GM12875 (cell line): Measurements from ENCODE around the gene COMMD9.

Experiments used
- H3K4me3 ChIP-seq: one replicate; pipeline ENCODE4 v1.5.1; 2011; ENCODE audit warnings: low read depth, low read length, control low read depth
- CTCF ChIP-seq: IDR thresholded peaks from 2 replicates; pipeline ENCODE4 v1.5.1; 2011; ENCODE audit warnings: low read depth, mild to moderate bottlenecking, control low read depth, inconsistent platforms, low read length, moderate library complexity, borderline replicate concordance; ENCODE audit not compliant: insufficient read depth

COMMD9 gene

DNA sequence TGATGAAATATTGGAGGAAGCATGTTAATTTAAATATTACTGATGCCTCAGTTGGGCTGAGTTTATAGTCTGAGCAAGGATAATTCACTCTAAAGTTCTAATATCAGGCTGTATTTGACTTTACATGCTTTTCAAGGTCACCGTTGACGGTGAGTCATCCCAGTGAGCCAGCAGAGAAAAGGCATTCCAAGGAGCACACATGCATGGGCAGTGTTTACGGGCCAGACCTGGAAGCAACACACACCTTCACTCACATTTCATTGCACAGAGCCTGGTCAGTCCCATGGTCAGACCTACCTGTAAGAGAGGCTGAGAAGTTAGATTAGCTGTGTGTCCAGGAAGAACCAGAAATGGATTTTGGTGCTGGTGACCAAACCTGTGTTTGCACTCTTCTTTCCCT lies 53.5 kb downstream of the COMMD9 start:
- no peak for TF ChIP-seq CTCF
- H3K4me3 ChIP-seq: no peak overlapping the region

DNA sequence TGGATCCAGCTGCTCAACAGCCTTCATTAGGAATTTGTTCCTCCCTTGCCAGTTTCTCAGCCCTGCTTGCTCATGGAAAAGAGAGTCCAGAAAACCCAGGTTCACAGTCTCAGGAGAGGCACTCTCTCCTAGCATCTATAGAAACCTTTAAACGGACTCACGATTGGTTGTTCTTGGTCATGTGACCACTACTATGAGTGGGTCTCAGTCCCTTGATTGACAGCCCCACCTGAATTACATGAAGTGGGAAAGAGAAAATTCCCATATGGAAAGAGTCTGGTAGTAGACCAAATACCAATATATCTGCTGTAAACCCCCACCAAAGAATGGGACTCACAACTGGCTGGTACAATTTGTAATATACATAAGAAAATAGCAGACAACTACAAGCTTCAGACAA lies 54.4 kb downstream of the COMMD9 start:
- H3K4me3 ChIP-seq: no peak overlapping the region
- no peak for TF ChIP-seq CTCF

DNA sequence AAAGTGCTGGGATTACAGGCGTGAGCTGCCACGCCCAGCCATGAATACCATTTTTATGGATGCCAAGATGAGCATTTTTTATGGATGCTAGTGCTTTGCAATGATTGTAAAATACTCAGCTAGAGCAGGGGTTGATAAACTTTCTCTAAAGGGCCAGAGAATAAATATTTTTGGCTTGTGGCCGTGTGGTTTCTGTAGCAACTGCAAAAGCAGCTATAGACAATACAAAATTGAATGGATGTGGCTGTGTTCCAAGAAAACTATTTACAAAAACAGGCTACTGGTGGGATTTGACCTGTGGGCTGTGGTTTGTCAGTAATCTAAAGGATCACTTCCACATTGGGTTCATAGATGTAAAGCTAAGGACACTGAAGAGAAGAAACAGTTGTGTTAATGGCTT lies 56.0 kb downstream of the COMMD9 start:
- no peak overlapping the region for H3K4me3 ChIP-seq
- TF ChIP-seq CTCF: no peak

DNA sequence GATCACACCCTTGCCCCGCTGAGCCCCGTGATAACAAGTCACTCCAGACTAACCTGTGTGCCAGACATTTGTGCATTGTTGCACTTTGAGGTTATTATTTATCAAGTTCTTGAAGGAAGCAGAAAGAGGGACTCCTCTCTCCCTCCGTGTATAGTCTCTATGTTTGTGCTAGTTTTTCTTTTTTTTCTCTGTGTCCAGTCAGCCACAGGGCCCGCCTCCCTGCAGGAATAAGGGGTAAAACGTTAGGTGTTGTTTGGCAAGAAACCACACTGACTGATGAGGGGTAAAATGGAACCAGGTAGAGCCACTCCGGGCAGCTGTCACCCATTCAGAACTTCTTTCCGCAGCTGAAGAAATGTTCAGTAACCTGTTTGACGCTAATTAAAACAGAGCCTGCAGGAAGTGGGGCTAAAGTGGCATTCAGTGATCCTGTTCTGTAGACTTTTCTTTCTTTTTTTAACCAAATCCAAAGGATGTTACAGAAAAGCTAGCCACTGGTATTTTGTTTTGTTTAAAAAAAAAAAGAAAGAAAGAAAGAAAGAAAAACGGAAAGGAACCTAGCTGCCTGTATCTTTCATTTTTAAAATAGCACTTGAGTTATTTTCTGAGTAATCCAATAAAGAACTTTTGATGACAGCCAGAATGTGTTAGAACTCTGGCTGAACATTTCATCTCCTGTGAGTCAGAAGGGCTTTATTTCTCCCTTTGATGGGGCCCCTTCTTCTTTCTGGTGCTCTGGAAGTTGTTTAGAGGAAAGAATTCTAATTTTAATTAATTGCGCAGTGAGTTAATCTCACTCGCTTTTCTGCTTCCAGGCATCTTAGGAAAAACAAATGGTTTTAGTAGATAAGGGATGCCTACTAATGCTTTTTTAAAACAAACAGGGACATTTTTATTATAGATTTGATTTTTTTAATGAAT lies 58.2 kb downstream of the COMMD9 start:
- TF ChIP-seq CTCF: no peak
- H3K4me3 ChIP-seq: no peak overlapping the region

- no peak for TF ChIP-seq CTCF
- H3K4me3 ChIP-seq: no peak overlapping the region
Observed at GRCh38 chr11:36229091-36229705, 60.0 kb downstream of the COMMD9 start.

DNA sequence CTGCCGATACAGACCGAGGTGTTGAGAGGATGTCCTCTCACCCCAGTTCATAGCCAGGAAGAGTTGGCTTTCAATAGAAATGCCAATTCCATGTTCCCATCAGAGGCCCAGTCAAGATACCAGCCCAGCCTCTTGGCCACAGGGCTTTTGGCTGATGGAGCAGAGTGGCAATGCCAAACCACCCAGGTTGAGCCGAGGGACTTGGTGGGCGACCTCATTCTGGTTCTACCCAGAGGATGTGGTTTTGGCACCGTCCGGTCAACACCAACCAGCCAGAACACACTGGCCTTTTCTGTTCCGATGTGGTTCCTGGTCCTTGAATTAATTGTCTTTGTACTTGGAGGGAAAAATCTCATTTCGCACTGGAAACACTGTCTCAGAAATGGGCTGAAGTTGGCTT lies 60.5 kb downstream of the COMMD9 start:
- no peak overlapping the region for H3K4me3 ChIP-seq
- TF ChIP-seq CTCF: no peak

DNA sequence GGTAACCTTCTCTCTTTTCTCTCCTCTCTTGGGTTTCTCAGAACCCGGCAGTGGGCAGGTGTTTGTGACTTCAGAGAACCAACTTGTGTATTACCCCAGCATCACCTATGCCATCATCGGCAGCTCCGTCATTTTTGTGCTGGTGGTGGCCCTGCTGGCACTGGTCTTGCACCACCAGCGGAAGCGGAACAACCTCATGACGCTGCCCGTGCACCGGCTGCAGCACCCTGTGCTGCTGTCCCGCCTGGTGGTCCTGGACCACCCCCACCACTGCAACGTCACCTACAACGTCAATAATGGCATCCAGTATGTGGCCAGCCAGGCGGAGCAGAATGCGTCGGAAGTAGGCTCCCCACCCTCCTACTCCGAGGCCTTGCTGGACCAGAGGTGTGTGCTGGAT lies 62.2 kb downstream of the COMMD9 start:
- no peak overlapping the region for H3K4me3 ChIP-seq
- TF ChIP-seq CTCF: no peak
